SKM-1 treated with dmso at 0.1 percent for 144 hours (cell line): ENCODE data around the gene MTHFD2.
"Not testable (repeated sequence)": the region's sequence is repeated elsewhere in the genome, so short reads cannot be mapped to it uniquely, and the experiment has no call there.

Experiments used
- DNase-seq: peaks from one replicate; lab custom pipeline; 2025; ENCODE audit not compliant: unreplicated experiment; lab: John Stamatoyannopoulos, UW

MTHFD2 gene

GRCh38 chr2:74226648-74227213 lies 28.3 kb downstream of the MTHFD2 start:
- DNase-seq: no peak

DNA sequence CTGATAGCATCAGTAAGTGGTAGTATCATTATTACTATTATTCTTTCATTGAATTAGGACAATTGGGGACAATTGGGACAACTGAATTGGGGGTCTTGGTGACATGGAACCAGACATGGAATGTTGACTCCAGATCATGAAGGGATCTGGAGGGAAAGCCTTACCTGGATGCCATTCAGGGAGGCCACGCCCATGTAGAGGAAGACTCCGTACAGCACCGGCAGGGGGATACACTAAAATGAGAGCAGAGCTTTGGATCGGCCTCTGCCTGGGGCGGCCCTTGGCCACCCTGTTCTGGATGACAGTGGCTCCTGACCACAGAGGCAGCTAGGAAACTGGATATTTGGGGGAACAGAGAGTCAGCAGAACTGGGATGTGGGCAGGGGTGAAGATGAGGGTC lies 29.2 kb downstream of the MTHFD2 start:
- no peak for DNase-seq

- DNase-seq: no peak
These were observed 30.4 kb downstream of the MTHFD2 start for GRCh38 chr2:74228772-74229171.

- not testable (repeated sequence) for DNase-seq
These were observed 31.4 kb downstream of the MTHFD2 start for GRCh38 chr2:74229865-74230264.

- DNase-seq: no peak
These were observed 34.0 kb downstream of the MTHFD2 start for GRCh38 chr2:74232426-74232825.

DNA sequence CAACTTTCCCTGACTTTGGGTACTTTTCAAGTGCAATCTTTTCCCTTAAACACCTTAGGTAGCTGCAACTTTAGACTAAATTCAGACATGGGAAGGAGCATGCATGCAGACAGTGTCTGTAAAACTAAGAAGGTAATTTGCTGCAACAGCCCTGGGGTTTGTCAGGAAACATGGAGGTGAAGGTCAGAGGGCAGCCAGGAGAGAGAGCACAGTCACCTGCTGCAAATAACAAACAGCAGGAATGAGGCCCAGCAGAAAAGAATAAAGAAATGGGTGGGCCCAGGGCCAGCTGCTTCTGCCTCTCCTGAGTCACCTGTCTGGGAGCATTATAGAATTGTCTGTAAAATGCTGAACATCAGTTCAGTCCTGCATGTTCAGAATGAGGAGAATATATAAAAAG lies 35.2 kb downstream of the MTHFD2 start:
- DNase-seq: no peak

DNA sequence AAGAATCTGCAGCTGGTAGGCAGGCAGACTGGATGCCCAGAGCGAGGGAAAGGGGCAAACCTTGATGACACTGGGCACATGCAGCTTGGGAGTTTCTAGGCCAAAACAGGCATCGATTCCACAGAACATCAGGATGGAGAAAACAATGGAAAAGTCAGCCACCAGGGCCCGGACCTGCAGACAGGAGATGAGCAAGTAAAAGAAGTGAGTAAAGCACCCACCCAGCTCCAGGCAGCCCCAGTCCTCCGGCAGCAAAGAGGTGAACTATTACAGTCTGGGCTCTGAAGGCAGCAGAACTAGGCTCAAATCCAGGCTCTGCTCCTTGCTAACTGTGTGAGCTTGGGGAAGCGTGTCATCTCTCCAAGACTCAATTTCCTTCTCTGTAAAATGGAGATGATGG lies 36.6 kb downstream of the MTHFD2 start:
- DNase-seq: no peak

GRCh38 chr2:74238879-74239278 lies 40.5 kb downstream of the MTHFD2 start:
- DNase-seq: no peak

DNA sequence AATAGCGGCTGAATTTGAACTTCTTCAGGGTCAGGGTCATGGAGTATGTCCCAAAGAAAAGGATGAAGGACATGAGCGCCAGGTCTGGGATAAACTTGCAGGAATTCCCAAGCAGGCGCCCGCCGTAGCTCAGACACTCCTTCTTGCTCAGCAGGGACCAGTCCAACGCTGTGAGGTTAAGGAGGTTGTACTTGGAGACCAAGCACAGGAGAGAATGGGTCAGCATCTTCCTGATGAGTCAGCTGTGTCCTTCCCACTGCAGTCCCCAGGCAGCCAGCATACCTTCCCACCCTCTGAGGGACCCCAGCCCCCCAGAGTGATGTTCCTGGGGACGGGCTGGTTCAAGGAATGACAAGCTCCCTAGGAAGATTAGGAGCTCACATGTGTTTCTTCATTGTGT lies 40.9 kb downstream of the MTHFD2 start:
- no peak for DNase-seq

DNA sequence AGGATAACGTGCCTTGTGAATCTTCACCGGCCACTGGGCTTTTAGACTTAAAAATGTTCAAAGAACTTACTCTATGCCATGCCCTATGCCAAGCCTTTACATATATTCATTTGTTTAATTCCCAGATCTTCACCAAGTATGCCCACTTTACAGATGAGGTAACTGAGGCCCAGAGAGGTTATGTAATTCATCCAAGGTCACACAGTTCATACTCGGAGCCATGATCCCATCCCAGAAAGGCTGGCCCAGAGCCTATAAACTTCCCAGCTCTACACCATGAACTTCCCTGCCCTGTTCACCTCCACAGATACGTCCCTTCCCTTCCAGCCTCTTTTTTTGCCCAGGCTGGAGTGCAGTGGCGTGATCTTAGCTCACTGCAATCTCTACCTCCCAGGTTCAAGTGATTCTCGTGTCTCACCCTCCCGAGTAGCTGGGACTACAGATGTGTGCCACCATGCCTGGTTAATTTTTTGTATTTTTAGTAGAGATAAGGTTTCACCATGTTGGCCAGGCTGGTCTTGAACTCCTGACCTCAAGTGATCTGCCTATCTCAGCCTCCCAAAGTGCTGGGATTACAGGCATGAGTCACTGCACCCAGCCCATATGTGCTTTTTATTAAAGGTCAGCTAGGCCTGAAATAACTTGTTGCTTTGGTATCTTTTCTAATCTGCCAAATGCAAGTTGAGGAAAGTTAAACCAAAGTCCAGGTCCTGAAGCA lies 44.1 kb downstream of the MTHFD2 start:
- no peak for DNase-seq

GRCh38 chr2:74244286-74244685 lies 45.9 kb downstream of the MTHFD2 start:
- DNase-seq: no peak

DNA sequence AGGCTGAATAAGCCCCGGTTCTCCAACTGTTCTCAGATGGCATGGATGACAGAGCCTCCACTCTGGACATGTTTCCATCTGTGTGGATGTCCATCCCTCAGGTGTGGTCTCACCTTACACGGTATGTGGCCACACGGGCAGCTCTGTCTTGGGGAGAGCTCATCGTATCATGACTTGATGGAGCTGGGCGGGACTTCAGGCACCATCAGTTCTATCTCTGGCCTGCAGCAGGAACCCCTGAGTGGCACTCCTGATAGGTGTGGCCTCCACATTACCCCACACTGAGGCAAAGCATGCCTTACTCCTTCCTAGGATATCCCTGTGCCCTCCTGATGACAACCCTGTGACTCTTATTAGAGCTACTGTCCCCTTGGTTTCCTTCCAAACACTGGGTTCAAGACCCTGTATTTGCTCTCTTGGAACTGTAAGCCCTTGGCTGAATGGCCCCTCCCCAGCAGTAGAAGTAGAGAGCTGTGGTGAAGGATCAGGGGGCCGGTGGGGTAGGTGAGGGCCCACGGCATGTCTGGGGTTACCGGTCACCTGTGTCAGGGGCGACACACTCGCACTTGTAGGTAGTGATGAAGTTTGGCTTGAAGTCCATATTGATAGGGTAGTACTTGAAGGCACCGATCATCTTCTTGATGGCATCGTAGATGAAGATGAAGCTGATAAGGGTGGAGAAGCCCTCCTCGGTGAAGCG lies 48.2 kb downstream of the MTHFD2 start:
- DNase-seq: no peak

- DNase-seq: no peak
These were observed 51.1 kb downstream of the MTHFD2 start for GRCh38 chr2:74249406-74250122.

GRCh38 chr2:74250189-74250631 lies 51.8 kb downstream of the MTHFD2 start:
- DNase-seq: peak; percentile 11

GRCh38 chr2:74252036-74252435 lies 53.6 kb downstream of the MTHFD2 start:
- DNase-seq: no peak

- no peak for DNase-seq
These were observed 54.4 kb downstream of the MTHFD2 start for GRCh38 chr2:74252862-74253261.

- no peak for DNase-seq
These were observed 55.0 kb downstream of the MTHFD2 start for GRCh38 chr2:74253306-74253970.

- DNase-seq: no peak
These were observed 55.5 kb downstream of the MTHFD2 start for GRCh38 chr2:74253971-74254310.

DNA sequence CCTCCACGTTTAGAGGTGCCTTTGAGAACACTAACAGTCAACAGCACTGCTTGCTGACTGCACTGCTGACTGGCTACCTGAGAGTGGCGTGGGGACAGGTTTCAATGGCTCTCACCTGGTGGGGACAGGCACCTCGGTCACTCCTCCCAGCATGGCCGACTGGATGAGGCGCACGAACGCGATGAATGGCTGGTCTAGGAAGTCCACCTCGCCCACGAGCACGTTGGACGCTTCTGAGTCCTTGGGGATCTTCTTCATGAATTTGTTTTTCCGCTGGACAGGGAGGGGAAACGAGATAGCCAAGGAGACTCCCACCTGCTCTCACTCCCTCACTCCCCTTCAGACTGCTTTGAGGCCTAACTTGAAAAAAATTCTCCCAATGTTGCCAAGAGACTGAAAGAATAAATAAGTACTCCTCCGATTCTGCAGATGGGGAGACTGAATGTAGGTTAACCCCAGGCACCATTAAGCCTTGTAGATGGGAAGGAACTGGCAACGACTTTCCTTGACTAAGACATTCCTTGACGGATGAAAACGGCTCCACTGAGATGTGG lies 57.3 kb downstream of the MTHFD2 start:
- no peak for DNase-seq

DNA sequence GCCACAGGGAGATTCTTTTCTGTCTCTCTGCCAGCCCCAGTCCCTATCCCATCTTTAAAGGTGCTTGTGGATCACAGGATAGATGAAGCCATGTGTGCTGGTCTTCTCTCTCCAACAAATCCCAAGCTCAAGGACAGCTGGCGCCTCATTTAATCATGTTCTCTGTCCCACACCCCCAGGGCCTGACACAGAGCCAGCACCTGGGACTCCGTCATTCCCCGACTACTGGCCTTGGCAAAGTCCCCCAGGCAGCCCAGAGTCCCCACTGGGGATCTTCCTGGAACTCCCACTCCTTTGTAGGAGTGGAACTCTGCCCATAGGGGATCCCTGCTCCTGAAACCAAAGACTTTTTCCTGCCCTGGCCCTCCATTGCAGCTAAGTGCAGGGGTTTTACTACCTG lies 60.8 kb downstream of the MTHFD2 start:
- DNase-seq: no peak

DNA sequence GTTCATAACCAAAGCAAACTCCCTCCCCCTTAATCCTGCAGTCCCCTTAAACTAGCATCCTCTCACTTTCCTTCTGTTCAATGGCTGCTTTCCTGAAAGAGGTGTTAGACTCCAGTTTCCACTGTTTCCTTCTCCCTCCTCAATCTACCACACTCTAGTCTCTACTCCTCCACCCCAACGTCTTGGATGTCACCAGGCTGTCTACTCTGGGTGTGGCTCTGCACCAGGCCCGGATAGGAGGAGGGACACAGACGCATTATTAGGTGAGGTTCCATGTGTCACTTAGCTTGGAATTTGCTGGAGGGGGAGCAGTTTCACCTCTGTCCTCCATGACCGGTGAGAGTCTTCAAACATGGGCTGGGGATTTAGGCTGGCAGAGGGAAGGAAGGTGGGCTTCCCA lies 61.3 kb downstream of the MTHFD2 start:
- DNase-seq: no peak
